Panc1 (cell line): ENCODE results near the gene TUBG1. TPM values are rescaled to one million over a fixed set of nuclear protein-coding genes. Genes with fewer than 3 reads are reported as not detected.

Experiments
- ATAC-seq: fragments of 200-7000 bp; cut with Tn5 transposase; 2 replicates; pipeline ENCODE4 v1.9.1; 2020; ENCODE audit warnings: mild to moderate bottlenecking, moderate library complexity
- BruUV-seq: library from RNA; stranded (reverse); fragments of 400-500 nt; replicated peaks from 2 replicates; lab custom pipeline; 2021; lab: Mats Ljungman, UMichigan
- CTCF ChIA-PET: fragments of 300-600 bp; sonication (Branson Sonifier 250); formaldehyde crosslinking; loops from one replicate; lab custom pipeline; 2022; ENCODE audit warnings: antibody characterized with exemption; lab: Charles Lee
- POLR2A ChIA-PET: fragments of 300-600 bp; sonication (Branson Sonifier 250); formaldehyde crosslinking; loops from one replicate; lab custom pipeline; 2022; ENCODE audit warnings: antibody characterized with exemption; lab: Charles Lee
- DNase-seq: peaks from one replicate; pipeline ENCODE4 v3.0.0-alpha.2; 2010; ENCODE audit warnings: low read depth, low spot score
- H3K27ac ChIP-seq: 2 replicates; pipeline ENCODE4 v1.5.1; 2011; ENCODE audit warnings: mild to moderate bottlenecking, low read length, inconsistent platforms
- H3K27me3 ChIP-seq: fragments of 200-500 bp; sonication (Bioruptor generic); 2 replicates; pipeline ENCODE4 v1.6.0; 2014; ENCODE audit warnings: low read length, inconsistent platforms; ENCODE audit not compliant: control insufficient read depth, insufficient read depth
- H3K36me3 ChIP-seq: fragments of 200-500 bp; sonication (Bioruptor generic); 2 replicates; pipeline ENCODE4 v1.5.1; 2014; ENCODE audit warnings: inconsistent platforms, mild to moderate bottlenecking, low read length, moderate library complexity; ENCODE audit not compliant: control insufficient read depth, insufficient read depth
- H3K4me1 ChIP-seq: 2 replicates; pipeline ENCODE4 v1.5.1; 2011; ENCODE audit warnings: inconsistent platforms, mild to moderate bottlenecking, low read length, moderate library complexity; ENCODE audit not compliant: control insufficient read depth, insufficient read depth
- H3K4me3 ChIP-seq, 2 experiments: 2 replicates each; pipeline ENCODE4 v1.5.1; 2011 to 2012; ENCODE audit warnings: low read depth in 2 of 2, low read length in 2 of 2, mild to moderate bottlenecking in 2 of 2, inconsistent platforms in 1 of 2, moderate library complexity in 1 of 2
- H3K9me3 ChIP-seq: fragments of 200-500 bp; sonication (Bioruptor generic); 2 replicates; pipeline ENCODE4 v1.5.1; 2014; ENCODE audit warnings: low read depth, mild to moderate bottlenecking, inconsistent platforms, low read length, moderate library complexity; ENCODE audit not compliant: control insufficient read depth, insufficient read depth
- POLR2AphosphoS5 ChIP-seq: IDR thresholded peaks from 2 replicates; pipeline ENCODE4 v1.6.1; 2012; ENCODE audit warnings: mild to moderate bottlenecking, low read depth, low read length, moderate library complexity
- SIN3A ChIP-seq: IDR thresholded peaks from 2 replicates; pipeline ENCODE4 v1.6.1; 2012; ENCODE audit warnings: low read depth, mild to moderate bottlenecking, low read length, moderate library complexity, borderline replicate concordance; ENCODE audit not compliant: insufficient read depth
- TCF7L2 ChIP-seq: IDR thresholded peaks from 2 replicates; pipeline ENCODE4 v1.6.1; 2011; ENCODE audit warnings: mild to moderate bottlenecking, low read depth, low read length, inconsistent platforms
- in situ Hi-C: cut with HindIII; loops from 2 replicates; pipeline ENCODE4 v1.10.0; 2016; ENCODE audit warnings: low sequenced_read_pairs, low pct_unique_long_range_greater_than_20kb
- intact Hi-C: fragments of 100-400 bp; cut with micrococcal nuclease; formaldehyde crosslinking; loops from one replicate; pipeline ENCODE4 v1.10.0; 2022; ENCODE audit not compliant: unreplicated experiment
- total RNA-seq: library from RNA; stranded (reverse); gene quantifications from one replicate; pipeline ENCODE4 v1.2.1, GENCODE V29; 2021; ENCODE audit not compliant: unreplicated experiment
- TF ChIP-seq, protein P1 (sequence below), 2 experiments: IDR thresholded peaks; 2 replicates each; pipeline ENCODE4 v1.6.1; 2011 to 2012; ENCODE audit warnings: low read depth in 2 of 2, control low read depth in 1 of 2, low read length in 1 of 2, mild to moderate bottlenecking in 1 of 2, moderate library complexity in 1 of 2; ENCODE audit not compliant: insufficient read depth in 1 of 2
- TF ChIP-seq, protein P2 (sequence below): fragments of 450-650 bp; IDR thresholded peaks from 2 replicates; pipeline ENCODE4 v1.5.1; 2017; ENCODE audit warnings: mild to moderate bottlenecking

TUBG1 gene
- total RNA-seq, 1 experiment from 2014 or later, result 99.8 TPM

DNA sequence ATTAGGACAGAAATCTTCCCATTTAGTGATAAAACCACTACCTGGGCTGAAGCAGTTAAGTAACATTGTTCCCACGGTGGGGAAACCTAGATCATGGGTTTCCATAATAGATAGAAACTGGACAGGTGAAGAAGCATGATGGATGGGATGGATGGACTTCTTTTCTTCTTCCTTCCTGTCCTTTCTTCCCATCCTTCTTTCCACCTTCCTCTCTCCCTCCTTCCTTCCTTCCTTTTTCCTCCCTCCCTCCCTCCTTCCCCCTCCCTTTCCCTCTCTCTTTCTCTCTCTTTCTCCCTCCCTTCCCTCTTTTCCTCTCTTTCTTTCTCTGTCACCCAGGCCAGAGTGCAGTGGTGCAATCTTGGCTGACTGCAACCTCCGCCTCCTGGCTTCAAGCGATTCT lies 35.0 kb upstream of the TUBG1 start:
- in situ Hi-C loops (no loop called here), intact Hi-C loops (no loop called here)
- BruUV-seq, result no TSS peak
- TF ChIP-seq, protein P1, sequence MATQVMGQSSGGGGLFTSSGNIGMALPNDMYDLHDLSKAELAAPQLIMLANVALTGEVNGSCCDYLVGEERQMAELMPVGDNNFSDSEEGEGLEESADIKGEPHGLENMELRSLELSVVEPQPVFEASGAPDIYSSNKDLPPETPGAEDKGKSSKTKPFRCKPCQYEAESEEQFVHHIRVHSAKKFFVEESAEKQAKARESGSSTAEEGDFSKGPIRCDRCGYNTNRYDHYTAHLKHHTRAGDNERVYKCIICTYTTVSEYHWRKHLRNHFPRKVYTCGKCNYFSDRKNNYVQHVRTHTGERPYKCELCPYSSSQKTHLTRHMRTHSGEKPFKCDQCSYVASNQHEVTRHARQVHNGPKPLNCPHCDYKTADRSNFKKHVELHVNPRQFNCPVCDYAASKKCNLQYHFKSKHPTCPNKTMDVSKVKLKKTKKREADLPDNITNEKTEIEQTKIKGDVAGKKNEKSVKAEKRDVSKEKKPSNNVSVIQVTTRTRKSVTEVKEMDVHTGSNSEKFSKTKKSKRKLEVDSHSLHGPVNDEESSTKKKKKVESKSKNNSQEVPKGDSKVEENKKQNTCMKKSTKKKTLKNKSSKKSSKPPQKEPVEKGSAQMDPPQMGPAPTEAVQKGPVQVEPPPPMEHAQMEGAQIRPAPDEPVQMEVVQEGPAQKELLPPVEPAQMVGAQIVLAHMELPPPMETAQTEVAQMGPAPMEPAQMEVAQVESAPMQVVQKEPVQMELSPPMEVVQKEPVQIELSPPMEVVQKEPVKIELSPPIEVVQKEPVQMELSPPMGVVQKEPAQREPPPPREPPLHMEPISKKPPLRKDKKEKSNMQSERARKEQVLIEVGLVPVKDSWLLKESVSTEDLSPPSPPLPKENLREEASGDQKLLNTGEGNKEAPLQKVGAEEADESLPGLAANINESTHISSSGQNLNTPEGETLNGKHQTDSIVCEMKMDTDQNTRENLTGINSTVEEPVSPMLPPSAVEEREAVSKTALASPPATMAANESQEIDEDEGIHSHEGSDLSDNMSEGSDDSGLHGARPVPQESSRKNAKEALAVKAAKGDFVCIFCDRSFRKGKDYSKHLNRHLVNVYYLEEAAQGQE (IDR thresholded peaks at IDR 0.05; ENCODE audit: insufficient read depth in 1 of 2, low read depth in 2 of 2, low read length in 1 of 2), result no peak
- TF ChIP-seq POLR2AphosphoS5 (no peak), SIN3A (no peak), TCF7L2 (no peak)
- TF ChIP-seq, protein P2, sequence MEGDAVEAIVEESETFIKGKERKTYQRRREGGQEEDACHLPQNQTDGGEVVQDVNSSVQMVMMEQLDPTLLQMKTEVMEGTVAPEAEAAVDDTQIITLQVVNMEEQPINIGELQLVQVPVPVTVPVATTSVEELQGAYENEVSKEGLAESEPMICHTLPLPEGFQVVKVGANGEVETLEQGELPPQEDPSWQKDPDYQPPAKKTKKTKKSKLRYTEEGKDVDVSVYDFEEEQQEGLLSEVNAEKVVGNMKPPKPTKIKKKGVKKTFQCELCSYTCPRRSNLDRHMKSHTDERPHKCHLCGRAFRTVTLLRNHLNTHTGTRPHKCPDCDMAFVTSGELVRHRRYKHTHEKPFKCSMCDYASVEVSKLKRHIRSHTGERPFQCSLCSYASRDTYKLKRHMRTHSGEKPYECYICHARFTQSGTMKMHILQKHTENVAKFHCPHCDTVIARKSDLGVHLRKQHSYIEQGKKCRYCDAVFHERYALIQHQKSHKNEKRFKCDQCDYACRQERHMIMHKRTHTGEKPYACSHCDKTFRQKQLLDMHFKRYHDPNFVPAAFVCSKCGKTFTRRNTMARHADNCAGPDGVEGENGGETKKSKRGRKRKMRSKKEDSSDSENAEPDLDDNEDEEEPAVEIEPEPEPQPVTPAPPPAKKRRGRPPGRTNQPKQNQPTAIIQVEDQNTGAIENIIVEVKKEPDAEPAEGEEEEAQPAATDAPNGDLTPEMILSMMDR, result no peak
- Histone ChIP-seq H3K4me3 (no peak overlapping the region), H3K36me3 (peaks cover 5% of the 10 kb centered on the region), H3K4me1 (peaks cover 25% of the 10 kb centered on the region), H3K27ac (no peak overlapping the region), H3K9me3 (no peaks in the 10 kb centered on the region), H3K27me3 (no peaks in the 10 kb centered on the region)
- POLR2A ChIA-PET, result interaction anchor here (0.7 kb wide), 1 partner anchor 25 kb away, joined by 5 read pairs; no protein-coding TSS in a partner anchor
- no peak for ATAC-seq
- no peak for DNase-seq
- CTCF ChIA-PET, result no interaction called here

DNA sequence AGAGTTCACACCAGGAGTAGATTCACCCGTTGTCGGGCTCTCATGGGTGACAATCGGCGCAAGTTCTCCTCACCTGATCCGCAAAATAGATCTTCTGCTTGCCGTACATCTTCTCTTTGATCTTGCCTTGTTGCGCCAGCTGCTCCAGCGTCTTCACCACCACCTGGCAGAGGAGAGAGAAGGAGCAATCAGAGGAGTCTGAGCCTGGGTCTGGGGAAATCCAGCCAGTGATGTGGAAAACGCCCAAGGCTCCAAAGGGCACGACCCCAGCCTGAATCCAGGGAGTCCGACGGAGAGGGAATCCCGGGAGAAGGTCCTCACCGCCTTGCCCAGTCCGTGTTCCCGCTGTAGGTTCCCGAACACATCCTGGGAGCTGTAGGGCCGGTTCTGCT lies 32.3 kb upstream of the TUBG1 start:
- peaks cover 3% of the 10 kb centered on the region for H3K36me3 ChIP-seq
- ChIA-PET POLR2A (interaction anchor here (0.6 kb wide), 1 partner anchor 12 kb away, joined by 3 read pairs; no protein-coding TSS in a partner anchor), CTCF (interaction anchor here (0.5 to 3.0 kb wide), 2 partner anchors 28 to 186 kb away, joined by 4 to 14 read pairs; no protein-coding TSS in a partner anchor)
- peak overlapping the region; percentile 91 for H3K27ac ChIP-seq
- peak; percentile 70 for TF ChIP-seq TCF7L2
- TF ChIP-seq SIN3A, result no peak
- DNase-seq, result no peak
- H3K27me3 ChIP-seq, result no peaks in the 10 kb centered on the region
- peak overlapping the region; percentile 69 to 92 for H3K4me3 ChIP-seq
- TSS peak; percentile 69 for BruUV-seq
- no peaks in the 10 kb centered on the region for H3K9me3 ChIP-seq
- H3K4me1 ChIP-seq, result peaks cover 16% of the 10 kb centered on the region
- ATAC-seq, result peak; percentile 60
- in situ Hi-C loops (no loop called here), intact Hi-C loops (loop anchor here (5.0 kb wide), 1 partner anchor 100 kb away; the partner anchor contains the start of gene PLEKHH3)
